ENCODE data around the gene CERT1.

Gene CERT1

DNA sequence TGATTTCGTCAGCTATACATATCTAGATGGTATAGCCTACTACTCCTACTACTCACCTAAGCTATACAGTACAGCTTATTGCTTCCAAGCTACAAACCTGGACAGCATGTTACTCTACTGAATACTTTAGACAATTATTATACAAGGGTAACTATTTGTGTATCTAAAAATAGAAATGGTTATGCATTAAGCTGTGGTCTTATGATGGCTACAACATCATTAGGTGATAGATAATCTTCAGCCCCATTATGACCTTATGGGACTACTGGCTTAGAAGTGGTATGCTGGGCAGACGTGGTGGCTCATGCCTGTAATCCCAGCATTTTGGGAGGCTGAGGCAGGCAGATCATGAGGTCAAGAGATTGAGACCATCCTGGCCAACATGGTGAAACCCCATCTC is 40.2 kb downstream of the CERT1 start:
- no peak for DNase-seq

GRCh38 chr5:75469017-75469416 is 42.4 kb downstream of the CERT1 start:
- DNase-seq = no peak

DNA sequence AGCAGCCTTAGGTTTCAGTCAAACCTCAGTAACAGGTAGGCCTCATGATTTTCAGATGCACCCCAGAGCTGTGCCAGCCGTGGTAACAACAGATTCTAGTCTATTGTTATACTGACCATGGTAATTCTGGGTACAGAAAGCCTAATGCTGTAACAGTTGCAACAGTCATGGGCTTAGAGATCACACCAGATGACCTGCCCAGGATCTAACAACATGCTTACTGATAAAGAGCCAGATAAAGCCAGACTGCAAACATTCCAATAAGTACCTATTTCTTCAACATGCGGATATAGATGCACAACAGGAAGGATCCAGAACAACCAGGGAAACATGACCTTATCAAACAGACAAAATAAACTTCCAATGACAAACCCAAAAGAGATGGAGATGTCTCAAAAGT is 42.8 kb downstream of the CERT1 start:
- DNase-seq = no peak

GRCh38 chr5:75466006-75466716 is 45.3 kb downstream of the CERT1 start:
- no peak for DNase-seq

- DNase-seq = no peak
Observed at GRCh38 chr5:75465480-75465879, 45.9 kb downstream of the CERT1 start.

GRCh38 chr5:75463726-75464125 is 47.7 kb downstream of the CERT1 start:
- no peak for DNase-seq

- DNase-seq = no peak
Observed at GRCh38 chr5:75461679-75462078, 49.8 kb downstream of the CERT1 start.

DNA sequence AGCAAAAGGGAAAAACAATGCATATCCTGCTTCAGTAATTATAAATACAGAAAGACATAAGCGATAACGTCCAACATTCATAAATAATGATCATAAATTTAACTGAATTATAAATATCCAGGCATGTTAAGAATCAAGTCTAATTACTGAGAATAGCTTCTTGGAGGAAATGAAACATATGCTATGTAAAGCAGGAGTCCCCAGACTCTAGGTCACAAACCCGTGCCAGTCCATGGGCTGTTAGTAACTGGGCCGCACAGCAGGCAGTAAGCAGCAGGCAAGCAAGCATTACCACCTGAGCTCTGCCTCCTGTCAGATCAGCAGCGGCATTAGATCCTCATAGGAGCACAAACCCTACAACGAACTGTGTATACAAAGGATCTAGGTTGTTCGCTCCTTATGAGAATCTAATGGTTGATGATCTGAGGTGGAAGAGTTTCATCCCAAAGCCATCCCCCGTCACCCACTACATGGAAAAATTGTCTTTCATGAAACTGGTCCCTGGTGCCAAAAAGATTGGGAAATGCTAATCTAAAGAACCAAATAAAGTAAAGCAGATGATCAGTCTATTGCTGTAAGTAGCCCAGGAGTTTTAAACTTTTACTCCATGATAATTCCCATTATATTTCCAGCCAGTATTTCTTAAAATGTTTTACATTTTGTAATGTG is 50.4 kb downstream of the CERT1 start:
- no peak for DNase-seq

DNA sequence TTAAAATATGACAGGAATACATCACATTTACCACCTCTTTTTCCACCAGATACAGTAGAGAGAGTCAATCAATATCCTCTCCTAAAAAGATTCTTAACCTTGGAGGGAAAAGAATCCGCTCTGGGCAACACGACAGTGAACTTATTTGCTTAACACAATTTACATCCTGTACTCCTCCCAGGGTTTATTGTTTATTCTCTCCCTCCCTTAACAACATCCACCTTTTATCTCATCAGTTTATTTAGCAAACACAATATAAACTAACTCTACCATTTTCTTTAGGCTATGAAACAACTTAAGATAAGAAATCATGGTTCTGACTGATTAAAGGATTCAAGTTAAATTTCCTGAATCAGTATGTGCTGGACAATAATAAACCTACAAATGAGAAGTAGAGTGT is 50.9 kb downstream of the CERT1 start:
- DNase-seq = no peak

- no peak for DNase-seq
Observed at GRCh38 chr5:75457691-75458090, 53.7 kb downstream of the CERT1 start.

GRCh38 chr5:75457161-75457560 is 54.3 kb downstream of the CERT1 start:
- DNase-seq = no peak

GRCh38 chr5:75450069-75450468 is 61.4 kb downstream of the CERT1 start:
- no peak for DNase-seq

DNA sequence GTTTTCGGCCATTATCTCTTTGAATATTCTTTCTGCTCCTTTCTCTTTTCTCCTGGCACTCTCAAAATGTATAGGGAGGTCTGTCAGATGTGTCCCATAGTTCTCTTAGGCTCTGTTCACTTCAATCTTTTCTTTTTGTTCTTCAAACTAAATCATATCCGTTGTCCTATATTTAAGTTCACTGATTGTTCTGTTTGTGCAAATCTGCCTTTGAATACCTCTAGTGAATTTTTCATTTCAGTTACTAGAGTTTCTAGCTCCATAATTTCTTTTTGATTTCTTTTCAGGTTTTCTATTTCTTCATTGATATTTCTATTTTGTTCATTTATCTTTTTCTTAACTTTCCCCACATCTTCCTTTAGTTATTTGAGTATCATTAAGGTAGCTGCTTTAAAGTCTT is 65.4 kb downstream of the CERT1 start:
- no peak for DNase-seq

DNA sequence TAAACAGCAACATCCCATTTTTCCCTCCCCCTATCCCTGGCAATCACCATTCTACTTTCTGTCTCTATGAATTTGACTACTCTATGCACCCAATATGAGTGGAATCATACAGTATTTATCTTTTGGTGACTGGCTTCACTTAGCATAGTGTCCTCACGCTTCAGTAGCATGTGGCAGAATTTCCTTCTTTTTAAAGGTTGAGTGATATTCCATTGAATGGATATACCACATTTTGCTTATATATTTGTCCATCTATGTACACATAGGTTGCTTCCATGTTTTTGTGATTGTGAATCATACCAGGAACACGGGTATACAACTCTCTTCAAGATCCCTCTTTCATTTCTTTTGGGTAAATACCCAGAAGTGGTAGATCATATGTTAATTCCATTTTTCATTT is 69.9 kb downstream of the CERT1 start:
- DNase-seq = no peak

- DNase-seq = no peak
Observed at GRCh38 chr5:75439276-75439675, 72.2 kb downstream of the CERT1 start.

GRCh38 chr5:75438722-75439121 is 72.7 kb downstream of the CERT1 start:
- no peak for DNase-seq

DNA sequence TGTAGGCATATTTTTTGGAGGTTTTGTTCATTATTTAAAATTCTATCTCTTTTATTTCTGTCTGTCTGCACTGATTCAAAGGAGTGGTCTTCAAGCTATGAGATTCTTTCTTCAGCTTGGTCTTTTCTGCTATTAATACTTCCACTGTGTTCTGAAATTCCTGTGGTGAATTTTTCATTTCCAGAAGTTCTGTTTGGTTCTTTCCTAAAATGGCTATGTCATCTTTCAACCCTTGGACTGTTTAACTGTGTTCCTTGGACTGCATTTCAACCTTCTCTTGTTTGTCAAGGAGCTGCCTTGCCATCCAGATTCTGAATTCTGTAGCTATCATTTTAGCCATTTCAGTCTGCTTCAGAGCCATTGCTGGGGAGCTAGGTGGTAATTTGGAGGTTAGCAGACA is 76.3 kb downstream of the CERT1 start:
- no peak for DNase-seq

GRCh38 chr5:75433814-75434506 is 77.5 kb downstream of the CERT1 start:
- DNase-seq = no peak

DNA sequence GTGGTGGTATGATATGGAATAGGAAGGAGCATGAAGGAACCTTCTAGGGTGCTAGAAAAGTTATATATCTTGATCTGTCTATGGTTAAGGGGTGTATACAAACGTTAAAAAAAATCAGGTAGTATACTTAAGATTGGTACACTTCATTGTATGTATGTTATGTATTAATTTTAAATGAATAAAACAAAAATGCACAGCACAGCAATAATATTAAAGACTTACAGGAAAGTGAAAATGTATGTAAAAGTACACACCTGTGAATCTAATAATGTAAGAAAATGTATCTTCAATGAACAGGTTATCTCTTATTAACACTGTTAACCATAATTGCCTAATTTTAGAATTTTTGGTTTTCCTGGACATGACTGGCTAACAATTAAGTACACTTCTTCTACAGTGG is 97.2 kb downstream of the CERT1 start:
- no peak for DNase-seq

GRCh38 chr5:75412111-75412990 is 99.1 kb downstream of the CERT1 start:
- DNase-seq = no peak

DNA sequence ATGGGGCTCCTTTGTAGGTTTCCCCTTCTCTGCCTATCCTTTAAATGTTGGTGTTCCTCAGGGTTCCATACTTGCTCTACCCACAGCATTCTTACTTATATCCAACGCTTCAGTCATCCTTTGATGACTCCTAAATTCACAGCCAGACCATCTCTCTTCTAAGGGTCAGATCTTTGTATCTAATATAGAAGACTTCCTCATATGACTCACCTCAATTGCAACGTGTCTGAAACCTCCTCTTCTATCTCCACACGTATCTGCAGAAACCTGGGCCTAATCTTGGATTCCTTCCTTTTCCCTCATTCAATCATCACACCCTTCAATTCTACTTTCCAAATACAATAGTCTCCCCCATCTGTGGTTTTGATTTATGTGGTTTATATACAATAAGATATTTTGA is 106.1 kb downstream of the CERT1 start:
- DNase-seq = no peak

- no peak for DNase-seq
Observed at GRCh38 chr5:75395277-75395676, 116.2 kb downstream of the CERT1 start.

- no peak for DNase-seq
Observed at GRCh38 chr5:75389430-75389829, 122.0 kb downstream of the CERT1 start.

All from activated CD4-positive, alpha-beta T cell treated with anti-CD3 and anti-CD28 coated beads, Interleukin-2, amount 50 U/mL, for 48 hours (primary cell).